ENCODE data around the gene RGS14.

Gene RGS14

DNA sequence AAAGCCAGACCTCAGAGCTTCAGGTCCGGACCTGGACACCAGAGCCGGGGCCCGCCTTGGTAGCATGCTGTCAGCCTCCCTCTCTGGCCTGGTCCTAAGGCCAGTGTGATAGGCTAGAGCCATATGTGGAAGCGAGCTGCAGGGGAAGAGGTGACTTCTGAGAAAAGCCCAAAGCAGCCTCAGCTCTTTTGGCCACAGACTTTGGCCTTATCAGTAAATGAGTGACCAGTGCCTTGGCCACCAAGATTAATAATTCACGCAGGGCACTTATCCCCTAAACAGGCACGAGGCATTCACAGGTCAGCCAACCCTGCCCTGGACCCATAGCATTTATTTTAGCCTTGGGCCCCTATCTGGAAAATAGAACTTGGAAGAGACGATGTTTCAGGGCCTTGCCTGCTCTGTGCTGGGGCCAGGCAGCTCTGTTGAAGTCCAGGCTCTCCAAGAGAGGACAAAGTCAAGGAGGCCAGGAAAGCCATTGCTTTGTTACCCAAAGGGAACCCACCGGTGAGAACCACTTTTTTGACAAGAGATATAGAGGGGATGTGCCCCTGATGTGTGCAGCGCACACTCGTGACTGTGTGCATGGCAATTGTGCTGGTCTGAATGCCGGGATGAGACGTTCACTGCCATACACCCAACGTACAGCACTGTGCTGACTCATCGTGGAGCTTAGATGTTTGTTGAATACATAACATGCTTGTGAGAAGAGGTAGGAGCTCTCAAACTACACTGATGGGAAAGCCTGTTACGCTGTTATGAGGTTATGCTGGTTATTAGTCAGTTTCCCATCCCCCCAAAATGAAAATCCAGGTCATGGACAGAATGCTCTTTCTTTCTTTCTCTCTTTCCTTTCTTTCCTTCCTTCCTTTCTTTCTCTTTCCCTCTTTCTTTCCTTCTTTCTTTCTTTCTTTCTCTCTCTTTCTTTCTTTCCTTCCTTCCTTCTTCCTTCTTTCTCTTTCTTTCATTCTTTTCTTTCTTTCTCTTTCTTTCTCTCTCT is 21.5 kb downstream of the RGS14 start:
- in situ Hi-C loops (cut with HindIII; ENCODE audit: low sequenced_read_pairs), result no loop called here
- no peak overlapping the region for H3K4me3 ChIP-seq (ENCODE audit: low read depth, low read length)
- TF ChIP-seq, protein P1, sequence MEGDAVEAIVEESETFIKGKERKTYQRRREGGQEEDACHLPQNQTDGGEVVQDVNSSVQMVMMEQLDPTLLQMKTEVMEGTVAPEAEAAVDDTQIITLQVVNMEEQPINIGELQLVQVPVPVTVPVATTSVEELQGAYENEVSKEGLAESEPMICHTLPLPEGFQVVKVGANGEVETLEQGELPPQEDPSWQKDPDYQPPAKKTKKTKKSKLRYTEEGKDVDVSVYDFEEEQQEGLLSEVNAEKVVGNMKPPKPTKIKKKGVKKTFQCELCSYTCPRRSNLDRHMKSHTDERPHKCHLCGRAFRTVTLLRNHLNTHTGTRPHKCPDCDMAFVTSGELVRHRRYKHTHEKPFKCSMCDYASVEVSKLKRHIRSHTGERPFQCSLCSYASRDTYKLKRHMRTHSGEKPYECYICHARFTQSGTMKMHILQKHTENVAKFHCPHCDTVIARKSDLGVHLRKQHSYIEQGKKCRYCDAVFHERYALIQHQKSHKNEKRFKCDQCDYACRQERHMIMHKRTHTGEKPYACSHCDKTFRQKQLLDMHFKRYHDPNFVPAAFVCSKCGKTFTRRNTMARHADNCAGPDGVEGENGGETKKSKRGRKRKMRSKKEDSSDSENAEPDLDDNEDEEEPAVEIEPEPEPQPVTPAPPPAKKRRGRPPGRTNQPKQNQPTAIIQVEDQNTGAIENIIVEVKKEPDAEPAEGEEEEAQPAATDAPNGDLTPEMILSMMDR (IDR thresholded peaks at IDR 0.05; ENCODE audit: low read depth, low read length, missing control alignments), result no peak
- peak; percentile 15 for DNase-seq (ENCODE audit: low read depth)

DNA sequence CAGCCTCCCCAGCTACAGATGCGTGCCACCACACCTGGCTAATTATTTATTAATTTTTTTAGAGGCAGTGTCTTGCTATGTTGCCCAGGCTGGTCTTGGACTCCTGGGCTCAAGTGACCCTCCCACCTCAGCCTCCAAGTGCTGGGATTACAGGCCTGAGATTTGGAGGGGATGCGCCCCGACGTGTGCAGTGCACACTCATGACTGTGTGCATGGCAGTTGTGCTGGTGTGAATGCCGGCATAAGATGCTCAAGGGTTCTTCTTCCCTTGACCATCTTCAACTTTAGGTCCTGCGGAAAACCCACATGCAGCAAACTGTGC is 23.0 kb downstream of the RGS14 start:
- TF ChIP-seq, protein P1 (IDR thresholded peaks at IDR 0.05; ENCODE audit: low read depth, low read length, missing control alignments), result no peak
- in situ Hi-C loops (cut with HindIII; ENCODE audit: low sequenced_read_pairs), result no loop called here
- H3K4me3 ChIP-seq (ENCODE audit: low read depth, low read length), result no peak overlapping the region
- no peak for DNase-seq (ENCODE audit: low read depth)

DNA sequence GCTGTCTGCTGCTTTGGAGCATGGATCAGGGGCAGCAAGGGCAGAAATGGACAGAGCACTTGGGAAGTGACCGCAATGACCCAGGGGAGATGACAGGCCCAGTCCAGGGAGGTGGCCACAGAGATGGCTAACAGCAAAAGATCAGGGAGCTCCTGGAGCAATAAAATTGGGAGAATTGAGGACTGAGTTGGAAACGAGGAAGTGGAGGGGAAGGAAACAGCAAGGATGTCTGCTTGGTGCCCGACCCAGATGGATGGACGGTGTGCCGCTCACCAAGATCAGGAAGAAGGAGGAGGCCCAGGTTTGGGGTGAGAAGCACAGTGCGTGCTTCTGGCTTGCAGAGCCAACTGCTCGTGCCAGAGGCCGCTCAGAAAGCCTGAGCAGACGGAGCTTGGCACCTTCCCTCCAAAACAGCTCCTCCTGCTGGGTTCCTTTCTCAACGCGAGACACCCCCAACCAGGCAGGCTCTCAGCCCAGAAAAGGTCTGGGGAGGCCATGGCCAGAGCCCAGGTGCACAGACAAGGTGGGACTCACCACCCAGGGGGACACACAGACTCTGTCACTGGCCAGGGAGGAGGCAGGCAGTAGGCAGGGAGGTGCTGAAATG is 24.8 kb downstream of the RGS14 start:
- H3K4me3 ChIP-seq (ENCODE audit: low read depth, low read length), result no peak overlapping the region
- DNase-seq (ENCODE audit: low read depth), result peak; percentile 20
- TF ChIP-seq, protein P1 (IDR thresholded peaks at IDR 0.05; ENCODE audit: low read depth, low read length, missing control alignments), result peak; percentile 55
- in situ Hi-C loops (cut with HindIII; ENCODE audit: low sequenced_read_pairs), result no loop called here

DNA sequence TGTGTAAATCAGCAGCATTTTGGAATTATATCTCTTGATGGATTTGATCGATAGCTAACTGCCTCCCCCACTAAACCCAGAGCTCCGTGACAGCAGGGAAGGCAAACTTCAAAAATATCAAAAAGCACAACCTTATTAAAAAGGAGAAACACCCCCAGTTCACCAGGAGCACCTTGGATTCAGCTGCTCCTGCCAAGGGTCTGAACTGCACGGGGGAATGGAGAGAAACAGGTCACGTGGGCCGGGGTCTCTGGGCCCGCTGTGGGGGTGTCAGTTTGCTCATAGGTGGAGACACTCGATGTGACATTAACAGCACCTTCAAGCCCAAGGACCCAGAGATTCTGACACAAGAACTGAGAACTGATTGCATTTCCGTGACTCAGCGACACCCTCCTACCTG is 25.5 kb downstream of the RGS14 start:
- no peak for DNase-seq (ENCODE audit: low read depth)
- TF ChIP-seq, protein P1 (IDR thresholded peaks at IDR 0.05; ENCODE audit: low read depth, low read length, missing control alignments), result no peak
- no peak overlapping the region for H3K4me3 ChIP-seq (ENCODE audit: low read depth, low read length)
- in situ Hi-C loops (cut with HindIII; ENCODE audit: low sequenced_read_pairs), result no loop called here

DNA sequence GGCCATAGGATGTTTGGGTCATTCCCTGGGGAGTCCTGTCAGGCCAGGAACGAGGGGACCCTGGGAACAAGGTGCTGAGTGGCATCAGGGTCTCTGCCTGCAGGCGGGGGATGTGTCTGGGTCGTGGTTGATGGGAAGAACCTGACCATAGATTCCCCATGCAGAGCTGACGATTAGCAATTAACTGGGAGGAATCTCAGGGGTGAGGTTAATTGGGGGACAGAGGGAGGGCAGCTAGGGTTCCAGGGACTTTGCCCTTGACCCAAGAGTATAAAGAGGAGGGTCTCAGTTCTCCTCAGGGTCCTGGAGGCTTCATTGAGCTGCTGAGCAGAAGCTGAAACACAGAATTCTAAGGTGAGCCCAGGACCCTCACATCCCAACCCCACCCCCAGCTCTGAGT is 26.4 kb downstream of the RGS14 start, which contains the start of gene SLC34A1:
TSS of gene SLC34A1 (plus strand) at position 301 of the 400 bp plus-strand sequence. CDS start 1,308 bp downstream, outside the sequence.
- H3K4me3 ChIP-seq (ENCODE audit: low read depth, low read length), result no peak within 1 kb of the TSS
- in situ Hi-C loops (cut with HindIII; ENCODE audit: low sequenced_read_pairs), result no loop called here
- TF ChIP-seq, protein P1 (IDR thresholded peaks at IDR 0.05; ENCODE audit: low read depth, low read length, missing control alignments), result no peak

DNA sequence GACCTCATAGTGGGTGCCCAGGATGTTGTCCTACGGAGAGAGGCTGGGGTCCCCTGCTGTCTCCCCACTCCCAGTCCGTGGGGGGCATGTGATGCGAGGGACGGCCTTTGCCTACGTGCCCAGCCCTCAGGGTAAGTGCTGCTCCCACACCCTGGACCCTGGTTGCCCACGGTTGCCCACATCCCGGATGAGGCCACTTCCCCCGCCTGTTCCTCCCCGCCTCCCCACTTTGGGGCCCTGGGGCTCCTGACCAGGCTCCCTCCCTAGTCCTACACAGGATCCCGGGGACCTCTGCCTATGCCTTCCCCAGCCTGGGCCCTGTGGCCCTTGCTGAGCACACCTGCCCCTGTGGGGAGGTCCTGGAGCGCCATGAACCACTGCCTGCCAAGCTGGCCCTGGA is 28.0 kb downstream of the RGS14 start:
- DNase-seq (ENCODE audit: low read depth), result no peak
- no peak overlapping the region for H3K4me3 ChIP-seq (ENCODE audit: low read depth, low read length)
- TF ChIP-seq, protein P1 (IDR thresholded peaks at IDR 0.05; ENCODE audit: low read depth, low read length, missing control alignments), result no peak
- in situ Hi-C loops (cut with HindIII; ENCODE audit: low sequenced_read_pairs), result no loop called here

More for the DNA sequence above, 26.4 kb downstream of the RGS14 start, which contains the start of gene SLC34A1:
- DNase-seq (ENCODE audit: low read depth), result no peak
